Panc1 (cell line): ENCODE data around the gene RPL36. TPM values are rescaled to one million over a fixed set of nuclear protein-coding genes. Genes with fewer than 3 reads are reported as not detected.
A peak's percentile ranks its signal among the peaks of the same experiment; 100 is the strongest.
"Not testable (repeated sequence)": the region's sequence is repeated elsewhere in the genome, so short reads cannot be mapped to it uniquely, and the experiment has no call there.

ENCODE experiments used
- ATAC-seq: fragments of 200-7000 bp; cut with Tn5 transposase; 2 replicates; pipeline ENCODE4 v1.9.1; 2020; ENCODE audit warnings: mild to moderate bottlenecking, moderate library complexity
- BruUV-seq: library from RNA; stranded (reverse); fragments of 400-500 nt; replicated peaks from 2 replicates; lab custom pipeline; 2021; lab: Mats Ljungman, UMichigan
- CTCF ChIA-PET: fragments of 300-600 bp; sonication (Branson Sonifier 250); formaldehyde crosslinking; loops from one replicate; lab custom pipeline; 2022; ENCODE audit warnings: antibody characterized with exemption; lab: Charles Lee
- POLR2A ChIA-PET: fragments of 300-600 bp; sonication (Branson Sonifier 250); formaldehyde crosslinking; loops from one replicate; lab custom pipeline; 2022; ENCODE audit warnings: antibody characterized with exemption; lab: Charles Lee
- DNase-seq: peaks from one replicate; pipeline ENCODE4 v3.0.0-alpha.2; 2010; ENCODE audit warnings: low read depth, low spot score
- H3K27ac ChIP-seq: 2 replicates; pipeline ENCODE4 v1.5.1; 2011; ENCODE audit warnings: mild to moderate bottlenecking, low read length, inconsistent platforms
- H3K27me3 ChIP-seq: fragments of 200-500 bp; sonication (Bioruptor generic); 2 replicates; pipeline ENCODE4 v1.6.0; 2014; ENCODE audit warnings: low read length, inconsistent platforms; ENCODE audit not compliant: control insufficient read depth, insufficient read depth
- H3K36me3 ChIP-seq: fragments of 200-500 bp; sonication (Bioruptor generic); 2 replicates; pipeline ENCODE4 v1.5.1; 2014; ENCODE audit warnings: inconsistent platforms, mild to moderate bottlenecking, low read length, moderate library complexity; ENCODE audit not compliant: control insufficient read depth, insufficient read depth
- H3K4me1 ChIP-seq: 2 replicates; pipeline ENCODE4 v1.5.1; 2011; ENCODE audit warnings: inconsistent platforms, mild to moderate bottlenecking, low read length, moderate library complexity; ENCODE audit not compliant: control insufficient read depth, insufficient read depth
- H3K4me3 ChIP-seq, 2 experiments: 2 replicates each; pipeline ENCODE4 v1.5.1; 2011 to 2012; ENCODE audit warnings: low read depth in 2 of 2, low read length in 2 of 2, mild to moderate bottlenecking in 2 of 2, inconsistent platforms in 1 of 2, moderate library complexity in 1 of 2
- H3K9me3 ChIP-seq: fragments of 200-500 bp; sonication (Bioruptor generic); 2 replicates; pipeline ENCODE4 v1.5.1; 2014; ENCODE audit warnings: low read depth, mild to moderate bottlenecking, inconsistent platforms, low read length, moderate library complexity; ENCODE audit not compliant: control insufficient read depth, insufficient read depth
- POLR2AphosphoS5 ChIP-seq: IDR thresholded peaks from 2 replicates; pipeline ENCODE4 v1.6.1; 2012; ENCODE audit warnings: mild to moderate bottlenecking, low read depth, low read length, moderate library complexity
- SIN3A ChIP-seq: IDR thresholded peaks from 2 replicates; pipeline ENCODE4 v1.6.1; 2012; ENCODE audit warnings: low read depth, mild to moderate bottlenecking, low read length, moderate library complexity, borderline replicate concordance; ENCODE audit not compliant: insufficient read depth
- TCF7L2 ChIP-seq: IDR thresholded peaks from 2 replicates; pipeline ENCODE4 v1.6.1; 2011; ENCODE audit warnings: mild to moderate bottlenecking, low read depth, low read length, inconsistent platforms
- in situ Hi-C: cut with HindIII; loops from 2 replicates; pipeline ENCODE4 v1.10.0; 2016; ENCODE audit warnings: low sequenced_read_pairs, low pct_unique_long_range_greater_than_20kb
- intact Hi-C: fragments of 100-400 bp; cut with micrococcal nuclease; formaldehyde crosslinking; loops from one replicate; pipeline ENCODE4 v1.10.0; 2022; ENCODE audit not compliant: unreplicated experiment
- total RNA-seq: library from RNA; stranded (reverse); gene quantifications from one replicate; pipeline ENCODE4 v1.2.1, GENCODE V29; 2021; ENCODE audit not compliant: unreplicated experiment
- TF ChIP-seq, protein P1 (sequence below): fragments of 450-650 bp; IDR thresholded peaks from 2 replicates; pipeline ENCODE4 v1.5.1; 2017; ENCODE audit warnings: mild to moderate bottlenecking
- TF ChIP-seq, protein P2 (sequence below), 2 experiments: IDR thresholded peaks; 2 replicates each; pipeline ENCODE4 v1.6.1; 2011 to 2012; ENCODE audit warnings: low read depth in 2 of 2, control low read depth in 1 of 2, low read length in 1 of 2, mild to moderate bottlenecking in 1 of 2, moderate library complexity in 1 of 2; ENCODE audit not compliant: insufficient read depth in 1 of 2

Gene RPL36
- total RNA-seq, 1 experiment from 2014 or later: 465 TPM

DNA sequence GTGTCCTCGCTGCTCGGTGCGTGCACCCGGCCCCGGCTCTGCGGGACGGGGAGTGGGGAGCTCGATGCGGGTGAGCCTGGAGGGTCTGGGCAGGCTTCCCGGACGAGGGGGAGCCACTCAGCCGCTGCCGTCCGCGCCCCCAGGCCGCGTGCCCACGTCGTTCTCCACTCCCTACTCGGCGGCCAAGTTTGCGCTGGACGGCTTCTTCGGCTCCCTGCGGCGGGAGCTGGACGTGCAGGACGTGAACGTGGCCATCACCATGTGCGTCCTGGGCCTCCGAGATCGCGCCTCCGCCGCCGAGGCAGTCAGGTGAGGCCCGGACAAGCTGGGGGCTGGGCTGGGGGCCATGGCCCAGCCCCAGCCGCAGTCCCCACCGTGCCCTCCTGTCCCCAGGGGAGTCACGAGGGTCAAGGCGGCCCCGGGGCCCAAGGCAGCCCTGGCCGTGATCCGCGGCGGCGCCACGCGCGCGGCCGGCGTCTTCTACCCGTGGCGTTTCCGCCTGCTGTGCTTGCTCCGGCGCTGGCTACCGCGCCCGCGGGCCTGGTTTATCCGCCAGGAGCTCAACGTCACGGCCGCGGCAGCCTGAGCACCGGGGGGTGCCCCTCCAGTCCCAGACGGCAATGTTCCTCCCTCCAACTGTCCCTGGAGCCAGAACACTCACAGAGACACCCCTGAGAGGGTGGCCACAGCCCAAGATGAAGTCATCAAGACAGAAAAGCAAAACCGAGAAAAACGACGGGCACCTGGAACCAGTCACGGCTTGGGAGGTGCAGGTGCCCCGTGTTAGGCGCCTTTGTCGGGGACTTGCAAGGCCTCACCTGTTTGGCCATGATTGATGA lies 2.5 kb upstream of the RPL36 start:
- peak overlapping the region; percentile 36 to 46 for H3K4me3 ChIP-seq
- ATAC-seq: no peak
- peaks cover 7% of the 10 kb centered on the region; the same call in 1 of the 2 replicates for H3K36me3 ChIP-seq
- peaks cover 3% of the 10 kb centered on the region for H3K4me1 ChIP-seq
- TF ChIP-seq POLR2AphosphoS5 (no peak), TCF7L2 (no peak)
- TF ChIP-seq, protein P1, sequence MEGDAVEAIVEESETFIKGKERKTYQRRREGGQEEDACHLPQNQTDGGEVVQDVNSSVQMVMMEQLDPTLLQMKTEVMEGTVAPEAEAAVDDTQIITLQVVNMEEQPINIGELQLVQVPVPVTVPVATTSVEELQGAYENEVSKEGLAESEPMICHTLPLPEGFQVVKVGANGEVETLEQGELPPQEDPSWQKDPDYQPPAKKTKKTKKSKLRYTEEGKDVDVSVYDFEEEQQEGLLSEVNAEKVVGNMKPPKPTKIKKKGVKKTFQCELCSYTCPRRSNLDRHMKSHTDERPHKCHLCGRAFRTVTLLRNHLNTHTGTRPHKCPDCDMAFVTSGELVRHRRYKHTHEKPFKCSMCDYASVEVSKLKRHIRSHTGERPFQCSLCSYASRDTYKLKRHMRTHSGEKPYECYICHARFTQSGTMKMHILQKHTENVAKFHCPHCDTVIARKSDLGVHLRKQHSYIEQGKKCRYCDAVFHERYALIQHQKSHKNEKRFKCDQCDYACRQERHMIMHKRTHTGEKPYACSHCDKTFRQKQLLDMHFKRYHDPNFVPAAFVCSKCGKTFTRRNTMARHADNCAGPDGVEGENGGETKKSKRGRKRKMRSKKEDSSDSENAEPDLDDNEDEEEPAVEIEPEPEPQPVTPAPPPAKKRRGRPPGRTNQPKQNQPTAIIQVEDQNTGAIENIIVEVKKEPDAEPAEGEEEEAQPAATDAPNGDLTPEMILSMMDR: peak; percentile 69
- CTCF ChIA-PET: no interaction called here
- BruUV-seq: no TSS peak
- no peak for DNase-seq
- in situ Hi-C loops: no loop called here
- intact Hi-C loops: no loop called here
- H3K27me3 ChIP-seq: no peaks in the 10 kb centered on the region
- H3K9me3 ChIP-seq: no peaks in the 10 kb centered on the region
- POLR2A ChIA-PET: no interaction called here
- H3K27ac ChIP-seq: no peak overlapping the region

DNA sequence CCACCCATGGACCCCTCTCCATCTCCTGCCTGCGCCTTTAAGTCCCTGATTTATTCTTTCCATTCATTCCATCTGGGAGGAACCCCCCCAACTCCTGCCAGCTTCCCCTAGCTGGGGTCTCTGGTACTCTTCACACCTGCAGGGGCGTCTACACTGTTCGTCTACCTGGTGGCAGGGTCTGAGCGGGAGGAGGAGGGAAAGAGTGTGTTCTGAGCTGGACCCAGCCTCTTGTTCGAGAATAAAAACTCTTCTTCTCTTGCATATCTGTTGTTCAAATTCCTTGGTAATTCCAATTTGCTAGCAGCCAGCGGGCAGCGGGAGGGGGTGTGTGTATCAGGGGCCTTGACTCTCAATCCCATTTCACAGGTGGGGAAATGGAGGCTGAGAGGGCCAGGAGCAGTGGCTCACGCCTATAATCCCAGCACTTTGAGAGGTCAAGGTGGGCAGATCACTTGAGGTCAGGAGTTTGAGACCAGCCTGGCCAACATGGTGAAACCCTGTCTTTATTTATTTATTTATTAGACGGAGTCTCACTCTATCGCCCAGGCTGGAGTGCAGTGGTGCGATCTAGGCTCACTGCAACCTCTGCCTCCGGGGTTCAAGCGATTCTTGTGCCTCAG lies 1.7 kb upstream of the RPL36 start:
- ATAC-seq, H3K4me1 ChIP-seq, POLR2A ChIA-PET, H3K36me3 ChIP-seq, BruUV-seq, intact Hi-C loops, H3K27ac ChIP-seq, DNase-seq, H3K9me3 ChIP-seq, H3K4me3 ChIP-seq, CTCF ChIA-PET, H3K27me3 ChIP-seq, in situ Hi-C loops: not testable (repeated sequence)

DNA sequence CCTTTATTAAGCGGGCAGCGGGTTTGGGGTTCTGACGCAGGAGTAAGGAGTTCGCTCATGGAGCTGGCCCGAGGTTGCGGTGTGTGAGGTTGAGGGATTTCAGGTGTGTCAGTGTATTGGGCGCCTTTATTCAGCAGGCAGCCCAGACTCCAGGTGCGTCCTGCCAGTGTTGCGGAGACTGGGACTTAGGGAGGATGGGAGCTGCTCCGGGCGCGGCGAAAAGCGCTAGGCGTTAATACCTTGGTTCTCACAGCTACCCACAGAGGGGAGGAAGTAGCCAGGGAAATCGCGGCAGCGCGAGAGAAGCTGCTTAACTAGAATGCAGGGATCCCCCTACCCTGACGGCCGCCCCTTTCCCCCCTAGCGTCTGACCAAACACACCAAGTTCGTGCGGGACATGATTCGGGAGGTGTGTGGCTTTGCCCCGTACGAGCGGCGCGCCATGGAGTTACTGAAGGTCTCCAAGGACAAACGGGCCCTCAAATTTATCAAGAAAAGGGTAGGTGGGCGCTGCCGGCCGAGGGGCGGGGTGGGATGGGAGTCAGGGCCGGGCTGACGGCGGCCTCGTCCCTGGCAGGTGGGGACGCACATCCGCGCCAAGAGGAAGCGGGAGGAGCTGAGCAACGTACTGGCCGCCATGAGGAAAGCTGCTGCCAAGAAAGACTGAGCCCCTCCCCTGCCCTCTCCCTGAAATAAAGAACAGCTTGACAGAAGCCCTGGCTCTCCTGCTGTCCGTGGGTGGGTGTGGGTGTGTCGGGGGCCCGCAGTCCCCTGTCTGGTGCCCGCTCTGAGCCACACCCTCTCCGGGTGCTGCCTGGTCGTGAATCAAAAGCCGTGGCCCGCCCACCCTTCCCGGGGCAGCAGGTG lies 1.1 kb downstream of the RPL36 start:
- Histone ChIP-seq H3K4me1 (peaks cover 12% of the 10 kb centered on the region), H3K4me3 (peak overlapping the region; percentile 82 to 89), H3K9me3 (no peaks in the 10 kb centered on the region), H3K27me3 (no peaks in the 10 kb centered on the region), H3K36me3 (peaks cover 7% of the 10 kb centered on the region; the same call in 1 of the 2 replicates), H3K27ac (peak overlapping the region; percentile 90)
- DNase-seq (no peak), ATAC-seq (0 out of 2 replicates have a peak, but pooled peaks have one; percentile 1)
- in situ Hi-C loops (no loop called here), intact Hi-C loops (loop anchor here (10.0 kb wide), 1 partner anchor 104 kb away; the partner anchor contains the start of gene DUS3L)
- BruUV-seq: TSS peak; percentile 97
- TF ChIP-seq, protein P1: no peak
- TF ChIP-seq TCF7L2 (no peak), POLR2AphosphoS5 (no peak; the same call in 1 of the 2 replicates), SIN3A (peak; percentile 57; the same call in 1 of the 2 replicates)
- TF ChIP-seq, protein P2, sequence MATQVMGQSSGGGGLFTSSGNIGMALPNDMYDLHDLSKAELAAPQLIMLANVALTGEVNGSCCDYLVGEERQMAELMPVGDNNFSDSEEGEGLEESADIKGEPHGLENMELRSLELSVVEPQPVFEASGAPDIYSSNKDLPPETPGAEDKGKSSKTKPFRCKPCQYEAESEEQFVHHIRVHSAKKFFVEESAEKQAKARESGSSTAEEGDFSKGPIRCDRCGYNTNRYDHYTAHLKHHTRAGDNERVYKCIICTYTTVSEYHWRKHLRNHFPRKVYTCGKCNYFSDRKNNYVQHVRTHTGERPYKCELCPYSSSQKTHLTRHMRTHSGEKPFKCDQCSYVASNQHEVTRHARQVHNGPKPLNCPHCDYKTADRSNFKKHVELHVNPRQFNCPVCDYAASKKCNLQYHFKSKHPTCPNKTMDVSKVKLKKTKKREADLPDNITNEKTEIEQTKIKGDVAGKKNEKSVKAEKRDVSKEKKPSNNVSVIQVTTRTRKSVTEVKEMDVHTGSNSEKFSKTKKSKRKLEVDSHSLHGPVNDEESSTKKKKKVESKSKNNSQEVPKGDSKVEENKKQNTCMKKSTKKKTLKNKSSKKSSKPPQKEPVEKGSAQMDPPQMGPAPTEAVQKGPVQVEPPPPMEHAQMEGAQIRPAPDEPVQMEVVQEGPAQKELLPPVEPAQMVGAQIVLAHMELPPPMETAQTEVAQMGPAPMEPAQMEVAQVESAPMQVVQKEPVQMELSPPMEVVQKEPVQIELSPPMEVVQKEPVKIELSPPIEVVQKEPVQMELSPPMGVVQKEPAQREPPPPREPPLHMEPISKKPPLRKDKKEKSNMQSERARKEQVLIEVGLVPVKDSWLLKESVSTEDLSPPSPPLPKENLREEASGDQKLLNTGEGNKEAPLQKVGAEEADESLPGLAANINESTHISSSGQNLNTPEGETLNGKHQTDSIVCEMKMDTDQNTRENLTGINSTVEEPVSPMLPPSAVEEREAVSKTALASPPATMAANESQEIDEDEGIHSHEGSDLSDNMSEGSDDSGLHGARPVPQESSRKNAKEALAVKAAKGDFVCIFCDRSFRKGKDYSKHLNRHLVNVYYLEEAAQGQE (IDR thresholded peaks at IDR 0.05; ENCODE audit: insufficient read depth in 1 of 2, low read depth in 2 of 2, low read length in 1 of 2): no peak
- ChIA-PET POLR2A (interaction anchor here (0.6 kb wide), 2 partner anchors 32 to 97 kb away, joined by 3 to 7 read pairs; no protein-coding TSS in a partner anchor), CTCF (interaction anchor here (0.7 kb wide), 1 partner anchor 102 kb away, joined by 5 read pairs; no protein-coding TSS in a partner anchor)
